NCI-H1694 (cell line): ENCODE data around the gene KANK2.
A peak's percentile ranks its signal among the peaks of the same experiment; 100 is the strongest.
"Not testable (repeated sequence)": the region's sequence is repeated elsewhere in the genome, so short reads cannot be mapped to it uniquely, and the experiment has no call there.

ENCODE experiments used
- DNase-seq: peaks from one replicate; lab custom pipeline; 2025; lab: John Stamatoyannopoulos, UW

Gene KANK2

GRCh38 chr19:11172576-11172975 is 24.8 kb downstream of the KANK2 start:
- DNase-seq: no peak

GRCh38 chr19:11171144-11171543 is 26.2 kb downstream of the KANK2 start:
- no peak for DNase-seq

- no peak for DNase-seq
Observed at GRCh38 chr19:11169896-11170678, 27.3 kb downstream of the KANK2 start.

- DNase-seq: no peak
Observed at GRCh38 chr19:11168568-11168967, 28.8 kb downstream of the KANK2 start.

- no peak for DNase-seq
Observed at GRCh38 chr19:11166281-11167142, 30.8 kb downstream of the KANK2 start.

GRCh38 chr19:11165486-11166030 is 31.8 kb downstream of the KANK2 start:
- no peak for DNase-seq

GRCh38 chr19:11164879-11165406 is 32.4 kb downstream of the KANK2 start:
- DNase-seq: no peak

GRCh38 chr19:11164296-11164695 is 33.0 kb downstream of the KANK2 start:
- no peak for DNase-seq

GRCh38 chr19:11160440-11160768 is 36.9 kb downstream of the KANK2 start:
- not testable (repeated sequence) for DNase-seq

- DNase-seq: no peak
Observed at GRCh38 chr19:11159598-11160439, 37.5 kb downstream of the KANK2 start.

GRCh38 chr19:11155373-11156120 is 41.8 kb downstream of the KANK2 start, which contains the start of gene SPC24:
SPC24 (minus strand) TSS chr19:11155782; CDS start chr19:11155776, 6 bp downstream.
- DNase-seq: peak; percentile 98

GRCh38 chr19:11154683-11155047 is 42.7 kb downstream of the KANK2 start:
- no peak for DNase-seq

GRCh38 chr19:11152318-11153062 is 44.9 kb downstream of the KANK2 start:
- DNase-seq: no peak

- DNase-seq: no peak
Observed at GRCh38 chr19:11151181-11151580, 46.2 kb downstream of the KANK2 start.

- DNase-seq: no peak
Observed at GRCh38 chr19:11148001-11148400, 49.3 kb downstream of the KANK2 start.

GRCh38 chr19:11145536-11145924 is 51.8 kb downstream of the KANK2 start:
- DNase-seq: no peak

- DNase-seq: no peak
Observed at GRCh38 chr19:11142528-11143171, 54.7 kb downstream of the KANK2 start.

- DNase-seq: no peak
Observed at GRCh38 chr19:11141937-11142527, 55.3 kb downstream of the KANK2 start.

GRCh38 chr19:11140896-11141295 is 56.4 kb downstream of the KANK2 start:
- DNase-seq: no peak
